Tibial nerve (tissue), 4 donors: ENCODE data around the gene TMEM43. TPM values are rescaled to one million over a fixed set of nuclear protein-coding genes. Genes with fewer than 3 reads are reported as not detected.

Experiments
- DNase-seq, 2 donors: peaks; one replicate each; pipeline ENCODE4 v3.0.0-alpha.2; 2019; ENCODE audit warnings: low spot score in 2 of 2
- H3K27ac ChIP-seq, 4 donors: fragments of 200-600 bp; sonication (generic) in 3 of 4; one replicate each; pipeline ENCODE4 v1.5.1; 2017 to 2019; ENCODE audit warnings: mild to moderate bottlenecking in 1 of 4
- H3K27me3 ChIP-seq, 2 donors: fragments of 200-600 bp; sonication (generic) in 1 of 2; one replicate each; pipeline versions ENCODE4 v1.5.1 to v1.6.0; 2017 to 2019
- H3K36me3 ChIP-seq, 3 donors: fragments of 200-600 bp; sonication (generic); one replicate each; pipeline ENCODE4 v1.5.1; 2018 to 2019
- H3K4me1 ChIP-seq, 4 donors: fragments of 200-600 bp; sonication (generic) in 3 of 4; one replicate each; pipeline ENCODE4 v1.5.1; 2017 to 2019
- H3K4me3 ChIP-seq, 4 donors: fragments of 200-600 bp; sonication (generic) in 3 of 4; one replicate each; pipeline ENCODE4 v1.5.1; 2017 to 2019; ENCODE audit warnings: mild to moderate bottlenecking in 1 of 4, moderate library complexity in 1 of 4
- H3K9me3 ChIP-seq, 4 donors: fragments of 200-600 bp; sonication (generic) in 3 of 4; one replicate each; pipeline ENCODE4 v1.5.1; 2017 to 2019
- EP300 ChIP-seq, 2 donors: sonication (generic); formaldehyde crosslinking; IDR thresholded peaks; one replicate each; pipeline ENCODE4 v1.6.1; 2017; ENCODE audit warnings: antibody characterized with exemption in 2 of 2, mild to moderate bottlenecking in 1 of 2
- POLR2A ChIP-seq, 2 donors: fragments of 450-650 bp; IDR thresholded peaks; one replicate each; pipeline ENCODE4 v1.6.1; 2017; ENCODE audit warnings: antibody characterized with exemption in 2 of 2, mild to moderate bottlenecking in 2 of 2, moderate library complexity in 2 of 2
- WGBS, 2 donors: methylation state at CpG; one replicate each; pipeline ENCODE4 v1.1.5; 2018; 5-methylcytosine and 5-hydroxymethylcytosine counted together
- total RNA-seq, 4 donors: library from RNA; depleted of rRNA; stranded (reverse); fragments of >200 nt; gene quantifications; one replicate each; pipeline ENCODE4 v1.1.0, GENCODE V29; 2016
- TF ChIP-seq, protein P1 (sequence below), 5 experiments: fragments of 200-600 bp in 3 of 5; fragments of 450-650 bp in 2 of 5; sonication (generic) in 3 of 5; IDR thresholded peaks; one replicate each; pipeline ENCODE4 v1.5.1; 2016 to 2019; ENCODE audit warnings: antibody characterized with exemption in 5 of 5, mild to moderate bottlenecking in 3 of 5, moderate library complexity in 2 of 5

The TMEM43 gene
- total RNA-seq, 4 donors from 2014 or later, result 99.9 to 130 (median 120) TPM

GRCh38 chr3:14148041-14148985, 23.5 kb downstream of the TMEM43 start:
- WGBS, 2 donors, result 84 to 86% methylated on average over 27 to 28 of the region's 28 CpGs

DNA sequence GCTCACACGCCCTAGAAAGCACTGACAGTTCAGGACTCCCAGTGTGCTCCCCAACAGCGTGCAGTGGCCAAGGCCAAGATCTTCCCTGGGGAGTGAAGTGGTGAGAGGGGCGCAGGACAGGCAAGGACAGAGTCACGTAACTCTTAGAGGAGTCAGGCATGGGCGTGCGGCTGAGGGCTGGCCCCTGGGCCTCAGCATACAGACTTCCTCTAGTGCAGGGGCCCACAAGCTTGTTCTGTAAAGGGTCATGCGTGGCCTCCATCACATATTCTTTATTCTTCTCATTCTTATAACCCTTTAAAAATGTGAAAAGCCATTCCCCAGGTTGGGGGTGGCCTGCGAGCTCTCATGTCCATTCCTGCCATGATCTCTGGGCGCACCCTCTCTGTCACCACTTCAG, 25.2 kb downstream of the TMEM43 start:
- H3K4me1 ChIP-seq, result peaks cover 0 to 24% (median 8%) of the 10 kb centered on the region in 4 donors
- H3K4me3 ChIP-seq, result no peak overlapping the region
- no peak for DNase-seq
- peaks cover 0 to 95% (median 17%) of the 10 kb centered on the region in 3 donors for H3K36me3 ChIP-seq
- 95 to 96% methylated on average over 9 of the region's 9 CpGs for WGBS, 2 donors
- TF ChIP-seq POLR2A (IDR thresholded peaks at IDR 0.05) (no peak), EP300 (IDR thresholded peaks at IDR 0.05) (no peak)
- TF ChIP-seq, protein P1, sequence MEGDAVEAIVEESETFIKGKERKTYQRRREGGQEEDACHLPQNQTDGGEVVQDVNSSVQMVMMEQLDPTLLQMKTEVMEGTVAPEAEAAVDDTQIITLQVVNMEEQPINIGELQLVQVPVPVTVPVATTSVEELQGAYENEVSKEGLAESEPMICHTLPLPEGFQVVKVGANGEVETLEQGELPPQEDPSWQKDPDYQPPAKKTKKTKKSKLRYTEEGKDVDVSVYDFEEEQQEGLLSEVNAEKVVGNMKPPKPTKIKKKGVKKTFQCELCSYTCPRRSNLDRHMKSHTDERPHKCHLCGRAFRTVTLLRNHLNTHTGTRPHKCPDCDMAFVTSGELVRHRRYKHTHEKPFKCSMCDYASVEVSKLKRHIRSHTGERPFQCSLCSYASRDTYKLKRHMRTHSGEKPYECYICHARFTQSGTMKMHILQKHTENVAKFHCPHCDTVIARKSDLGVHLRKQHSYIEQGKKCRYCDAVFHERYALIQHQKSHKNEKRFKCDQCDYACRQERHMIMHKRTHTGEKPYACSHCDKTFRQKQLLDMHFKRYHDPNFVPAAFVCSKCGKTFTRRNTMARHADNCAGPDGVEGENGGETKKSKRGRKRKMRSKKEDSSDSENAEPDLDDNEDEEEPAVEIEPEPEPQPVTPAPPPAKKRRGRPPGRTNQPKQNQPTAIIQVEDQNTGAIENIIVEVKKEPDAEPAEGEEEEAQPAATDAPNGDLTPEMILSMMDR (IDR thresholded peaks at IDR 0.05), result no peak
- no peaks in the 10 kb centered on the region for H3K9me3 ChIP-seq
- H3K27ac ChIP-seq, result no peak overlapping the region
- H3K27me3 ChIP-seq, result no peaks in the 10 kb centered on the region

More at GRCh38 chr3:14148041-14148985, 23.5 kb downstream of the TMEM43 start:
- Histone ChIP-seq H3K4me3 (no peak overlapping the region), H3K27me3 (no peaks in the 10 kb centered on the region), H3K36me3 (peaks cover 0 to 77% (median 12%) of the 10 kb centered on the region in 3 donors), H3K4me1 (peaks cover 0 to 38% (median 23%) of the 10 kb centered on the region in 4 donors), H3K9me3 (no peaks in the 10 kb centered on the region), H3K27ac (peak overlapping the region in 1 of 4 donors; percentile 42)
- TF ChIP-seq EP300 (IDR thresholded peaks at IDR 0.05) (no peak), POLR2A (IDR thresholded peaks at IDR 0.05) (no peak)
- TF ChIP-seq, protein P1 (IDR thresholded peaks at IDR 0.05), result no peak
- no peak for DNase-seq

DNA sequence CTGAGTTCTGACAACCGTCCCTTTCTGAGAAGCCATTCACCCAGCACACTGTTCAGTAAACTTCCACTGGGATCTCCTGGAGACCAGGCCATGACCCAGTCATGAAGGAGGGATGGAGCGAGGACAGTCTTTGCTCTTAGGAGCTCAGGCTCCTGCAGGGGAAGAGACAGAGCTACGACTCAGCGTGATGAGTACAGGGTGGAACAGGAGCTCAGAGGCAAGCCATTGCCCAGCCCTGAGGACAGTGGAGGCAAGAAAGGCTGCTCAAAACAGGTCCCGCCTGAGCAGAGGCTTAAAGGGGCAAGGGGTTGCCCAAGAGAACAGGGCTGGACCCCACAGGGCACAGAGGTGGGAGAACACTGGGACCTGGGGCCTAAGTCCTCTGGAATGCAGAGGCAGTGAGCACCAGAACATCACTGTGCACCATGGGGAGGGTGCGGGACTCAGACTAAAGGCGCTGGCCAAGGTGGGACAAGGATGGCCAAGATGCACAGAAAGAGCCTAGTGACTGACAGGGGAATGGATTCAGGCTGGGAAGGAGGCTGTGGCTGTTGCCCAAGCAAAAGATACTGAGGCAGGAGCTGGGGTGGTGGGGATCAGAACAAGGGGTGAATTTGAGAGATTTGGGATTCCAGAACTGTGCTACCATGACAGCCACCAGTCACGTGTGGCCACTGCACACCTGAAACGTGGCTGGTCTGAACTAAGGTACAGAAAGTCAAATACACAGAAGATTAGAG, 25.8 kb downstream of the TMEM43 start:
- H3K9me3 ChIP-seq, result no peaks in the 10 kb centered on the region
- TF ChIP-seq EP300 (IDR thresholded peaks at IDR 0.05) (no peak), POLR2A (IDR thresholded peaks at IDR 0.05) (no peak)
- TF ChIP-seq, protein P1 (IDR thresholded peaks at IDR 0.05), result no peak
- 92% methylated on average over 9 of the region's 9 CpGs for WGBS, 2 donors
- peaks cover 0 to 19% (median 2%) of the 10 kb centered on the region in 4 donors for H3K4me1 ChIP-seq
- peaks cover 0 to 94% (median 15%) of the 10 kb centered on the region in 3 donors for H3K36me3 ChIP-seq
- no peak for DNase-seq
- no peak overlapping the region for H3K27ac ChIP-seq
- H3K4me3 ChIP-seq, result no peak overlapping the region
- no peaks in the 10 kb centered on the region for H3K27me3 ChIP-seq

DNA sequence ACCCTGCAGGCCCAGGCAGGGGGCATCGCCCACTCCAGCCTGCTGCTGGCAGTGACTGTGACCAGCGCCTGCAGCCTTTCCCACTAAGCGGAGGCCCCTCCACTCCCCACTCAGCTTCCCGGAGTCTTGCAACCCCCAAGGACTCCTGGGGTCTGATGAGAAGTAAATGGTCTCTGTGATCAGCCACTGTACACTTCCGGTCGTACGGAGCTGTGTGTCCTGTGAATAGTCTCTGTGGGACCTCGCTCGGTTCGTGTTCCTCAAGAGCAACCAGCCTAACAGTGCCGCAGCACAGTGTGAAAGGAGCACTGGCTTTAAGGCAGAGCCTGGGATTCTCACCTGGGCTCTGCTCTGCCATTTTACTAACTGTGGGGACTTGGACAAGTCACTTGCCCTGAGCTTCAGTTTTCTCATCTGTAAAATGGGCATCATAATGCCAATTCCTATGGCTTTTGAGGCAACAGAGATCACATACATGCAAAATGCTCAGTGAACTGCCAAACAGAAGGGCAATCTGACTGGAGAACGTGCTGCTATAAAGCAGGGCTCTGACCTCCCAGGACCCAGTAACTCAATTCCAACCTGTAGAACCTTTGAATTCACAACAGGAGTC, 26.7 kb downstream of the TMEM43 start:
- 78 to 87% methylated on average over 12 of the region's 12 CpGs for WGBS, 2 donors
- Histone ChIP-seq H3K4me3 (no peak overlapping the region), H3K27me3 (no peaks in the 10 kb centered on the region), H3K27ac (no peak overlapping the region), H3K9me3 (no peaks in the 10 kb centered on the region), H3K36me3 (peaks cover 0 to 92% (median 12%) of the 10 kb centered on the region in 3 donors), H3K4me1 (peaks cover 0 to 12% (median 0%) of the 10 kb centered on the region in 4 donors)
- no peak for DNase-seq
- TF ChIP-seq EP300 (IDR thresholded peaks at IDR 0.05), result no peak
- TF ChIP-seq, protein P1 (IDR thresholded peaks at IDR 0.05), result no peak
- no peak for TF ChIP-seq POLR2A (IDR thresholded peaks at IDR 0.05)
